Esophagus squamous epithelium (tissue), 5 donors: ENCODE measurements around the gene PLCE1. TPM values are rescaled to one million over a fixed set of nuclear protein-coding genes. Genes with fewer than 3 reads are reported as not detected.
"Not testable (repeated sequence)": the region's sequence is repeated elsewhere in the genome, so short reads cannot be mapped to it uniquely, and the experiment has no call there.

ENCODE experiments used
- DNase-seq: peaks from one replicate; lab custom pipeline; 2025; lab: John Stamatoyannopoulos, UW
- H3K27ac ChIP-seq, 4 donors: fragments of 200-600 bp; sonication (generic); one replicate each; pipeline ENCODE4 v1.5.1; 2016 to 2019; ENCODE audit warnings: mild to moderate bottlenecking in 1 of 4
- H3K27me3 ChIP-seq, 4 donors: fragments of 200-600 bp; sonication (generic); 1 replicate in 3 of 4; 2 replicates in 1 of 4; pipeline versions ENCODE4 v1.5.1 to v1.6.0; 2017 to 2021; ENCODE audit warnings: antibody characterized with exemption in 1 of 4
- H3K36me3 ChIP-seq, 3 donors: fragments of 200-600 bp; sonication (generic); one replicate each; pipeline ENCODE4 v1.5.1; 2016 to 2019
- H3K4me1 ChIP-seq, 3 donors: fragments of 200-600 bp; sonication (generic); one replicate each; pipeline ENCODE4 v1.5.1; 2017 to 2019
- H3K4me3 ChIP-seq, 4 donors: fragments of 200-600 bp; sonication (generic); 1 replicate in 3 of 4; 2 replicates in 1 of 4; pipeline ENCODE4 v1.5.1; 2016 to 2019; ENCODE audit warnings: mild to moderate bottlenecking in 2 of 4, moderate library complexity in 1 of 4
- H3K9me3 ChIP-seq, 3 donors: fragments of 200-600 bp; sonication (generic); one replicate each; pipeline ENCODE4 v1.5.1; 2016 to 2019
- CTCF ChIP-seq, 6 experiments: fragments of 450-650 bp in 4 of 6; fragments of 200-600 bp in 2 of 6; sonication (generic) in 2 of 6; IDR thresholded peaks; one replicate each; pipeline ENCODE4 v1.5.1; 2016 to 2019; ENCODE audit warnings: antibody characterized with exemption in 6 of 6, mild to moderate bottlenecking in 4 of 6, moderate library complexity in 4 of 6
- POLR2A ChIP-seq, 4 donors: fragments of 450-650 bp; IDR thresholded peaks; one replicate each; pipeline ENCODE4 v1.6.1; 2017; ENCODE audit warnings: antibody characterized with exemption in 4 of 4, mild to moderate bottlenecking in 4 of 4, moderate library complexity in 3 of 4
- WGBS, 2 donors: methylation state at CpG; one replicate each; pipeline ENCODE4 v1.1.5; 2018; 5-methylcytosine and 5-hydroxymethylcytosine counted together
- intact Hi-C: fragments of 100-400 bp; cut with DNase I; formaldehyde crosslinking; loops from one replicate; pipeline ENCODE4 v1.15.0; 2022
- total RNA-seq, 4 donors: library from RNA; depleted of rRNA; stranded (reverse); fragments of >200 nt; gene quantifications; one replicate each; pipeline ENCODE4 v1.1.0, GENCODE V29; 2016
- donor health status: DM: yes; HTN: yes; CAD: no.

PLCE1 gene
- total RNA-seq, 4 donors from 2014 or later: 1.8 to 3.6 (median 3.1) TPM

DNA sequence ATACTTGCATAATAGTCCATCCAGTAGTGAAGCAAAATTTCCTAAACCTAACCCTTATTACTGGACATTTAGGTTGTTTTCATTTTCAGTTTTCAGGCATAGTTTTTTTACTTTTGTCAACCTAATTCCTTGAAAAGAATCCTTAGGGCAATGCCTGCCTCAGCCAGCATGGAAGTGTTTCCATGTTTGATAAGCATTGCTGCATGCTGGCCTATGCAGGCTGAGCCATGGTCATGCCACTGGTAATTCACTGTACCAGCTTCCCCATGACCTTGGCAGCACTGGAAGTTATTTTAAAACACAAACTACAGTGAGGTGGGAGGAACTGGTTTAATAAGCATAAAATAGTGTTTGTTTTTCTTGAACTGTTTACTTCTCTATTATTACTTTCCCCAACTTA is 27.8 kb upstream of the PLCE1 start:
- Histone ChIP-seq H3K27ac (no peak overlapping the region), H3K27me3 (no peaks in the 10 kb centered on the region), H3K4me1 (no peaks in the 10 kb centered on the region), H3K9me3 (no peaks in the 10 kb centered on the region), H3K36me3 (no peaks in the 10 kb centered on the region), H3K4me3 (no peak overlapping the region)
- TF ChIP-seq CTCF (IDR thresholded peaks at IDR 0.05) (no peak), POLR2A (IDR thresholded peaks at IDR 0.05) (no peak)
- no peak for DNase-seq
- intact Hi-C loops: no loop called here

DNA sequence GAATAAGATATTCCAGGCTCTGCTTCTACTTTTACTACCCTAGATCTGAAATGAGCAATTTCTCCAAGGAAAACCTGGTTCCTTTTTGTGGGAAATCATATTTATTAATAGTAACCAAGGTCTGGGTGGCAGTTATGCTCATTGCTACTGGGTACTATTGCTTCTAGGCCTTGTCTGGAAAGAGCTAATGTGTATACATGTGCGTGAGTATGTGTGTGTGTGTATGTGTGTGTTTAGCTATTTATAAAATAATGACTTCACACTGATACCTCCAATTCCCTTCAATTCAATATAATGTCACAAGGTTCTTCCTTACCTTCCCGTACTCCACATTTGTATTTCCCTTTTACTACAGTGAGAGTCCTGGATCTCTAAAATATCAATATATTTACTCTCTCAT is 26.0 kb upstream of the PLCE1 start:
- no peak overlapping the region for H3K4me3 ChIP-seq
- intact Hi-C loops: no loop called here
- no peaks in the 10 kb centered on the region for H3K36me3 ChIP-seq
- WGBS, 2 donors: 83 to 88% methylated on average over 2 of the region's 2 CpGs
- H3K9me3 ChIP-seq: no peaks in the 10 kb centered on the region
- no peak for DNase-seq
- H3K4me1 ChIP-seq: no peaks in the 10 kb centered on the region
- TF ChIP-seq CTCF (IDR thresholded peaks at IDR 0.05): no peak
- no peak for TF ChIP-seq POLR2A (IDR thresholded peaks at IDR 0.05)
- no peaks in the 10 kb centered on the region for H3K27me3 ChIP-seq
- H3K27ac ChIP-seq: no peak overlapping the region

- Histone ChIP-seq H3K27me3 (no peaks in the 10 kb centered on the region), H3K9me3 (no peaks in the 10 kb centered on the region), H3K36me3 (no peaks in the 10 kb centered on the region), H3K4me1 (no peaks in the 10 kb centered on the region), H3K4me3 (no peak overlapping the region), H3K27ac (no peak overlapping the region)
- no peak for DNase-seq
- intact Hi-C loops: no loop called here
- TF ChIP-seq CTCF (IDR thresholded peaks at IDR 0.05) (no peak), POLR2A (IDR thresholded peaks at IDR 0.05) (no peak)
- 75 to 78% methylated on average over 4 of the region's 4 CpGs for WGBS, 2 donors
These were observed 25.2 kb upstream of the PLCE1 start for GRCh38 chr10:93968540-93968945.

DNA sequence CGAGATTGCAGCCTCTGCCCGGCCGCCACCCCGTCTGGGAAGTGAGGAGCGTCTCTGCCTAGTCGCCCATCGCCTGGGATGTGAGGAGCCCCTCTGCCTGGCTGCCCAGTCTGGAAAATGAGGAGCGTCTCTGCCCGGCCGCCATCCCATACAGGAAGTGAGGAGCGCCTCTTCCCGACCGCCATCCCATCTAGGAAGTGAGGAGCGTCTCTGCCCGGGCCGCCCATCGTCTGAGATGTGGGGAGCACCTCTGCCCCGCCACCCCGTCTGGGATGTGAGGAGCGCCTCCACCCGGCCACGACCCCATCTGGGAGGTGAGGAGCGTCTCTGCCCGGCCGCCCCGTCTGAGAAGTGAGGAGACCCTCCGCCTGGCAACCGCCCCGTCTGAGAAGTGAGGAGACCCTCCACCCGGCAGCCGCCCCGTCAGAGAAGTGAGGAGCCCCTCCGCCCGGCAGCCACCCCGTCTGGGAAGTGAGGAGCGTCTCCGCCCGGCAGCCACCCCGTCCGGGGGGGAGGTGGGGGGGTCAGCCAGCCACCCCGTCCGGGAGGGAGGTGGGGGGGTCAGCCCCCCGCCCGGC is 23.2 kb upstream of the PLCE1 start:
- H3K36me3 ChIP-seq, H3K27ac ChIP-seq, intact Hi-C loops, DNase-seq, H3K4me1 ChIP-seq, H3K27me3 ChIP-seq, H3K9me3 ChIP-seq, H3K4me3 ChIP-seq: not testable (repeated sequence)
- no CpG with 5 or more reads among the region's 44 CpGs for whole genome bisulfite sequencing, 2 donors

DNA sequence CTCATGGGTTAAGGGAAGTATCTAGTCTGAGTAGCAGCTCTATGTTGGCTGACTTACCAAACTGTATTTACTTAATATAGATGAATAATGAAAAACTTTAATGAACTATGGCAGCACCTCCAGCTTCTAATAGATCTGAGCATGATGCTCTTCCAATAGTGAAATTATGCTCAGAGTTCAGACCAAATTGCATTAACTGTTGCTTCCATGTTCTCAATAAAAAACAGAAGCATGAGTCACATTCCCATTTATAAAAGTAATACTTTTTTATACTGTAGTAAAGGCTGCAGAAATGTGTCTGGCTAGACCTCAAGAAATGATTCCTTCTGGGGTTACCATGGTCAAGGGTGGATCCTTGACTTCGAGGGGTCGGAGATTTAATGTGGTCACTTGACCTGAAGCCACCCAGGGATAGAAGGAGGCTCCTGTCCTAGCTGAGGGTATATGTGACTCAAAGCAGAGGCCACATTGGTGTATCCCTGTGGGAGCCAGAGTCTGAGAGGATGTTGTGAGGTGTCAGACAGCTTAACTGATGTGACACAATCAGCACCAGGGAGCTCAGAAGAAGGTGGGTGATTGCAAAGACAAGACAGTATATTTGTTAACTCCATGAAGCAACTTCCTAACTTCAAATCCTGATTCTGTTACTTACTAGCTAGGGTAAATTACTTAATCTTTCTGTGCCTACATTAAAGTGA is 19.8 kb upstream of the PLCE1 start:
- no peak overlapping the region for H3K27ac ChIP-seq
- no peaks in the 10 kb centered on the region for H3K36me3 ChIP-seq
- intact Hi-C loops: no loop called here
- no peaks in the 10 kb centered on the region for H3K4me1 ChIP-seq
- H3K9me3 ChIP-seq: no peaks in the 10 kb centered on the region
- H3K4me3 ChIP-seq: no peak overlapping the region
- TF ChIP-seq POLR2A (IDR thresholded peaks at IDR 0.05) (no peak), CTCF (IDR thresholded peaks at IDR 0.05) (no peak)
- WGBS, 2 donors: 78 to 85% methylated on average over 2 of the region's 2 CpGs
- no peak for DNase-seq
- H3K27me3 ChIP-seq: peaks cover 0 to 5% (median 0%) of the 10 kb centered on the region in 4 donors
